Measurements from ENCODE around the gene ARVCF. TPM values are rescaled to one million over a fixed set of nuclear protein-coding genes. Genes with fewer than 3 reads are reported as not detected.
A peak's percentile ranks its signal among the peaks of the same experiment; 100 is the strongest.

The ARVCF gene
- total RNA-seq, 1 donor from 2014 or later, result 101 TPM

DNA sequence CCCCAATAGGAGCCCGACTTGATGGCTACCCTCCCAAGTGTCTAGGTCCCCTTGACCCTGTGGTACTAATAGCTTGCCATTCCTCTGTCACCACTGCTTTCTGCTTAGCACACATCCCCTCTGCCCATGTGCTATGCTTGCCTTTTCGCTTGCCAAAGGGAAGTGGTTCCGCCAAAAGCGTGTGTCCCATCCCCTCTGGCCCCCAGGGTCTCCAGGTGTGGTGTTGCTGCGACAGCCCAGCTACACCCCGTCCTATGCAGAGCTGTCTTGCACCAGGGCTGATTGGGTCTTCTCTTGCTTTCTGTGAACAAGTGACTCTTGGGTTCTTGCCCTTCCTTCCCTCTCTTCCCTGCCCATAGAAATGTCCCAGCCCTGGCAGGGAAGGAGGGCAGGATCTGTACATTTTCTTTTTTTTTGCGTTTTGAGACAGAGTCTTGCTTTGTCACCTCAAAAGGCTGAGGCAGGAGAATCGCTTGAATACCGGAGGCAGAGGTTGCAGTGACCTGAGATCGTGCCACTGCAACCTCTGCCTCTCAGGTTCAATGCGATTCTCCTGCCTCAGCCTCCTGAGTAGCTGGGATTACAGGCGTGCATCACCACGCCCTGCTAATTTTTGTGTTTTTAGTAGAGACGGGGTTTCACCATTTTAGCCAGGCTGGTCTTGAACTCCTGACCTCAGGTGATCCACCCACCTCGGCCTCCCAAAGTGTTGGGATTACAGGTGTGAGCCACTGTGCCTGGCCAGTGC lies 8.2 kb upstream of the ARVCF start:
- peaks cover 8% of the 10 kb centered on the region for H3K4me1 Mint-ChIP-seq (ENCODE audit: low read depth)
- H3K27me3 Mint-ChIP-seq, result peaks cover 4% of the 10 kb centered on the region
- no peak for DNase-seq (ENCODE audit: low spot score, unreplicated experiment)
- no peak overlapping the region for H3K4me3 Mint-ChIP-seq (ENCODE audit: low read depth)
- no peak overlapping the region for H3K27ac Mint-ChIP-seq
- H3K36me3 Mint-ChIP-seq (ENCODE audit: insufficient read depth), result peaks cover 1% of the 10 kb centered on the region
- TF ChIP-seq, protein P1, sequence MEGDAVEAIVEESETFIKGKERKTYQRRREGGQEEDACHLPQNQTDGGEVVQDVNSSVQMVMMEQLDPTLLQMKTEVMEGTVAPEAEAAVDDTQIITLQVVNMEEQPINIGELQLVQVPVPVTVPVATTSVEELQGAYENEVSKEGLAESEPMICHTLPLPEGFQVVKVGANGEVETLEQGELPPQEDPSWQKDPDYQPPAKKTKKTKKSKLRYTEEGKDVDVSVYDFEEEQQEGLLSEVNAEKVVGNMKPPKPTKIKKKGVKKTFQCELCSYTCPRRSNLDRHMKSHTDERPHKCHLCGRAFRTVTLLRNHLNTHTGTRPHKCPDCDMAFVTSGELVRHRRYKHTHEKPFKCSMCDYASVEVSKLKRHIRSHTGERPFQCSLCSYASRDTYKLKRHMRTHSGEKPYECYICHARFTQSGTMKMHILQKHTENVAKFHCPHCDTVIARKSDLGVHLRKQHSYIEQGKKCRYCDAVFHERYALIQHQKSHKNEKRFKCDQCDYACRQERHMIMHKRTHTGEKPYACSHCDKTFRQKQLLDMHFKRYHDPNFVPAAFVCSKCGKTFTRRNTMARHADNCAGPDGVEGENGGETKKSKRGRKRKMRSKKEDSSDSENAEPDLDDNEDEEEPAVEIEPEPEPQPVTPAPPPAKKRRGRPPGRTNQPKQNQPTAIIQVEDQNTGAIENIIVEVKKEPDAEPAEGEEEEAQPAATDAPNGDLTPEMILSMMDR (IDR thresholded peaks at IDR 0.05; ENCODE audit: unreplicated experiment), result no peak
- H3K9me3 Mint-ChIP-seq (ENCODE audit: low read depth), result no peaks in the 10 kb centered on the region

GRCh38 chr22:20024225-20024624 lies 7.6 kb upstream of the ARVCF start:
- Mint-ChIP-seq H3K4me1 (ENCODE audit: low read depth) (peaks cover 8% of the 10 kb centered on the region), H3K27ac (no peak overlapping the region), H3K36me3 (ENCODE audit: insufficient read depth) (peaks cover 1% of the 10 kb centered on the region), H3K4me3 (ENCODE audit: low read depth) (no peak overlapping the region), H3K9me3 (ENCODE audit: low read depth) (no peaks in the 10 kb centered on the region), H3K27me3 (peaks cover 10% of the 10 kb centered on the region)
- no peak for DNase-seq (ENCODE audit: low spot score, unreplicated experiment)
- TF ChIP-seq, protein P1 (IDR thresholded peaks at IDR 0.05; ENCODE audit: unreplicated experiment), result no peak

- no peaks in the 10 kb centered on the region for H3K9me3 Mint-ChIP-seq (ENCODE audit: low read depth)
- no peak for DNase-seq (ENCODE audit: low spot score, unreplicated experiment)
- H3K27me3 Mint-ChIP-seq, result peaks cover 21% of the 10 kb centered on the region
- no peak overlapping the region for H3K4me3 Mint-ChIP-seq (ENCODE audit: low read depth)
- H3K36me3 Mint-ChIP-seq (ENCODE audit: insufficient read depth), result peaks cover 1% of the 10 kb centered on the region
- H3K4me1 Mint-ChIP-seq (ENCODE audit: low read depth), result peaks cover 8% of the 10 kb centered on the region
- H3K27ac Mint-ChIP-seq, result no peak overlapping the region
- TF ChIP-seq, protein P1 (IDR thresholded peaks at IDR 0.05; ENCODE audit: unreplicated experiment), result no peak
These were observed 6.5 kb upstream of the ARVCF start for GRCh38 chr22:20022978-20023613.

GRCh38 chr22:20022231-20022977 lies 5.8 kb upstream of the ARVCF start:
- TF ChIP-seq, protein P1 (IDR thresholded peaks at IDR 0.05; ENCODE audit: unreplicated experiment), result no peak
- Mint-ChIP-seq H3K27ac (no peak overlapping the region), H3K27me3 (peaks cover 28% of the 10 kb centered on the region), H3K9me3 (ENCODE audit: low read depth) (no peaks in the 10 kb centered on the region), H3K4me1 (ENCODE audit: low read depth) (peaks cover 8% of the 10 kb centered on the region), H3K4me3 (ENCODE audit: low read depth) (peak overlapping the region; percentile 89), H3K36me3 (ENCODE audit: insufficient read depth) (peaks cover 1% of the 10 kb centered on the region)
- no peak for DNase-seq (ENCODE audit: low spot score, unreplicated experiment)
